Esophagus mucosa (tissue), 1 donor: ENCODE results near the gene SCMH1. TPM values are rescaled to one million over a fixed set of nuclear protein-coding genes. Genes with fewer than 3 reads are reported as not detected.

Experiments used
- ATAC-seq: fragments of 200-7000 bp; cut with Tn5 transposase; one replicate; pipeline ENCODE4 v1.9.1; 2020
- total RNA-seq: library from RNA; stranded (reverse); gene quantifications from one replicate; pipeline ENCODE4 v1.2.4, GENCODE V29; 2023
- donor health status: DM: yes; HTN: yes; CAD: no.

SCMH1 gene
- total RNA-seq, 1 donor from 2014 or later: 13.0 TPM

- no peak for ATAC-seq
Measured at GRCh38 chr1:41086921-41087320, 155.2 kb downstream of the SCMH1 start.

GRCh38 chr1:41078616-41079015 lies 163.5 kb downstream of the SCMH1 start:
- no peak for ATAC-seq

GRCh38 chr1:41078193-41078592 lies 163.9 kb downstream of the SCMH1 start:
- no peak for ATAC-seq

GRCh38 chr1:41073971-41074370 lies 168.1 kb downstream of the SCMH1 start:
- no peak for ATAC-seq

GRCh38 chr1:41072051-41072450 lies 170.1 kb downstream of the SCMH1 start:
- no peak for ATAC-seq

GRCh38 chr1:41056907-41057306 lies 185.2 kb downstream of the SCMH1 start:
- no peak for ATAC-seq

GRCh38 chr1:41053316-41053715 lies 188.8 kb downstream of the SCMH1 start:
- no peak for ATAC-seq

- no peak for ATAC-seq
Measured at GRCh38 chr1:41051022-41051421, 191.1 kb downstream of the SCMH1 start.

GRCh38 chr1:41048540-41048939 lies 193.6 kb downstream of the SCMH1 start:
- no peak for ATAC-seq

- peak; percentile 73 for ATAC-seq
Measured at GRCh38 chr1:41046347-41046775, 195.7 kb downstream of the SCMH1 start.

GRCh38 chr1:41045740-41046139 lies 196.4 kb downstream of the SCMH1 start:
- ATAC-seq: peak; percentile 89

GRCh38 chr1:41044187-41044586 lies 197.9 kb downstream of the SCMH1 start:
- no peak for ATAC-seq

- ATAC-seq: no peak
Measured at GRCh38 chr1:41041614-41042270, 200.4 kb downstream of the SCMH1 start.

GRCh38 chr1:41038110-41038509 lies 204.0 kb downstream of the SCMH1 start:
- ATAC-seq: no peak

- no peak for ATAC-seq
Measured at GRCh38 chr1:41037116-41037903, 204.8 kb downstream of the SCMH1 start.

GRCh38 chr1:41033272-41033671 lies 208.8 kb downstream of the SCMH1 start:
- ATAC-seq: no peak

- ATAC-seq: no peak
Measured at GRCh38 chr1:41032147-41032546, 210.0 kb downstream of the SCMH1 start.

GRCh38 chr1:41030872-41031616 lies 211.1 kb downstream of the SCMH1 start:
- no peak for ATAC-seq

GRCh38 chr1:41028034-41028642 lies 214.0 kb downstream of the SCMH1 start:
- no peak for ATAC-seq

GRCh38 chr1:41025979-41026819 lies 215.9 kb downstream of the SCMH1 start:
- ATAC-seq: no peak

- ATAC-seq: no peak
Measured at GRCh38 chr1:41024953-41025352, 217.2 kb downstream of the SCMH1 start.
